Body of pancreas (tissue), 4 donors: Measurements from ENCODE around the gene CLK3. TPM values are rescaled to one million over a fixed set of nuclear protein-coding genes. Genes with fewer than 3 reads are reported as not detected.

Experiments used
- ATAC-seq: fragments of 150-250 bp; one replicate; pipeline ENCODE4 v1.9.1; 2016
- DNase-seq, 4 donors: peaks; one replicate each; pipeline ENCODE4 v3.0.0-alpha.2; 2019
- H3K27ac ChIP-seq, 4 donors: fragments of 200-600 bp; sonication (generic); 1 replicate in 3 of 4; 2 replicates in 1 of 4; pipeline versions ENCODE4 v1.5.1 to v1.6.1; 2016 to 2019; ENCODE audit warnings: mild to moderate bottlenecking in 1 of 4, mixed read lengths in 1 of 4, moderate library complexity in 1 of 4
- H3K27me3 ChIP-seq, 2 donors: fragments of 200-600 bp; sonication (generic); one replicate each; pipeline ENCODE4 v1.6.0; 2016; ENCODE audit warnings: mild to moderate bottlenecking in 1 of 2
- H3K36me3 ChIP-seq, 2 donors: fragments of 200-600 bp; sonication (generic); replicated peaks in 1 of 2; 2 replicates each; pipeline ENCODE4 v1.5.1; 2016; ENCODE audit warnings: low read depth in 2 of 2; ENCODE audit not compliant: insufficient read depth in 1 of 2
- H3K4me1 ChIP-seq: fragments of 200-600 bp; sonication (generic); one replicate; pipeline ENCODE4 v1.6.0; 2016
- H3K4me3 ChIP-seq, 2 donors: fragments of 200-600 bp; sonication (generic); 1 replicate in 1 of 2; 2 replicates in 1 of 2; pipeline ENCODE4 v1.5.1; 2016 to 2019
- H3K9me3 ChIP-seq, 3 donors: fragments of 200-600 bp; sonication (generic); 1 replicate in 2 of 3; 2 replicates in 1 of 3; pipeline ENCODE4 v1.5.1; 2016
- POLR2A ChIP-seq, 3 donors: fragments of 450-650 bp; IDR thresholded peaks; one replicate each; pipeline ENCODE4 v1.6.1; 2016; ENCODE audit warnings: antibody characterized with exemption in 3 of 3, mild to moderate bottlenecking in 2 of 3
- WGBS, 2 donors: methylation state at CpG; one replicate each; pipeline ENCODE4 v1.1.5; 2017; 5-methylcytosine and 5-hydroxymethylcytosine counted together
- intact Hi-C: fragments of 100-400 bp; cut with DNase I; formaldehyde crosslinking; loops from one replicate; pipeline ENCODE4 v1.15.1; 2023
- total RNA-seq, 2 donors: library from RNA; depleted of rRNA; stranded (reverse); fragments of >200 nt; gene quantifications; one replicate each; pipeline ENCODE4 v1.1.0, GENCODE V29; 2016
- TF ChIP-seq, protein P1 (sequence below), 7 experiments: fragments of 450-650 bp in 4 of 7; fragments of 200-600 bp in 3 of 7; sonication (generic) in 3 of 7; IDR thresholded peaks; one replicate each; pipeline ENCODE4 v1.5.1; 2016 to 2019; ENCODE audit warnings: antibody characterized with exemption in 7 of 7

CLK3 gene
- total RNA-seq, 2 donors from 2014 or later: 48.0 to 126 TPM

DNA sequence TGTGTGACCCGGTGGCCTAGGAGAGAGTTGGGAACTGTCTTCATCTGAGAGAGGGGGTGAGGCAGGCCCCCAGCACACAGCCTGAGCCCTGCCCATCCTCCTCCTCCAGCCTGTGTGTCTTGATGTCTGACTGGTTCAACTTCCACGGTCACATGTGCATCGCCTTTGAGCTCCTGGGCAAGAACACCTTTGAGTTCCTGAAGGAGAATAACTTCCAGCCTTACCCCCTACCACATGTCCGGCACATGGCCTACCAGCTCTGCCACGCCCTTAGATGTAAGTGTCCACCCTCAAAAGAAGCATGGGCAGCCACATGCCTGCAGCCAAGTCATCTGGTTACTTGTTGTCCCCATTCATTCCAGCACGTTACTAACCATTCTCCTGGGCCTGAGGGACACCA is 10.1 kb downstream of the CLK3 start:
- H3K4me1 ChIP-seq: peaks cover 7% of the 10 kb centered on the region
- ATAC-seq (no peak), DNase-seq (no peak)
- H3K27me3 ChIP-seq: no peaks in the 10 kb centered on the region
- intact Hi-C loops: loop anchor here (10.0 kb wide), 3 partner anchors 181 to 319 kb away; no protein-coding TSS in a partner anchor
- no peak overlapping the region for H3K4me3 ChIP-seq
- 75 to 85% methylated on average over 3 to 5 of the region's 6 CpGs for WGBS, 2 donors
- TF ChIP-seq, protein P1, sequence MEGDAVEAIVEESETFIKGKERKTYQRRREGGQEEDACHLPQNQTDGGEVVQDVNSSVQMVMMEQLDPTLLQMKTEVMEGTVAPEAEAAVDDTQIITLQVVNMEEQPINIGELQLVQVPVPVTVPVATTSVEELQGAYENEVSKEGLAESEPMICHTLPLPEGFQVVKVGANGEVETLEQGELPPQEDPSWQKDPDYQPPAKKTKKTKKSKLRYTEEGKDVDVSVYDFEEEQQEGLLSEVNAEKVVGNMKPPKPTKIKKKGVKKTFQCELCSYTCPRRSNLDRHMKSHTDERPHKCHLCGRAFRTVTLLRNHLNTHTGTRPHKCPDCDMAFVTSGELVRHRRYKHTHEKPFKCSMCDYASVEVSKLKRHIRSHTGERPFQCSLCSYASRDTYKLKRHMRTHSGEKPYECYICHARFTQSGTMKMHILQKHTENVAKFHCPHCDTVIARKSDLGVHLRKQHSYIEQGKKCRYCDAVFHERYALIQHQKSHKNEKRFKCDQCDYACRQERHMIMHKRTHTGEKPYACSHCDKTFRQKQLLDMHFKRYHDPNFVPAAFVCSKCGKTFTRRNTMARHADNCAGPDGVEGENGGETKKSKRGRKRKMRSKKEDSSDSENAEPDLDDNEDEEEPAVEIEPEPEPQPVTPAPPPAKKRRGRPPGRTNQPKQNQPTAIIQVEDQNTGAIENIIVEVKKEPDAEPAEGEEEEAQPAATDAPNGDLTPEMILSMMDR (IDR thresholded peaks at IDR 0.05): no peak
- no peak for TF ChIP-seq POLR2A (IDR thresholded peaks at IDR 0.05)
- no peak overlapping the region for H3K27ac ChIP-seq
- peaks cover 30 to 71% of the 10 kb centered on the region in 2 donors for H3K36me3 ChIP-seq
- no peaks in the 10 kb centered on the region for H3K9me3 ChIP-seq

GRCh38 chr15:74626336-74626735 is 10.7 kb downstream of the CLK3 start:
- no peaks in the 10 kb centered on the region for H3K9me3 ChIP-seq
- intact Hi-C loops: loop anchor here (10.0 kb wide), 3 partner anchors 182 to 318 kb away; no protein-coding TSS in a partner anchor
- H3K27ac ChIP-seq: no peak overlapping the region
- H3K4me3 ChIP-seq: no peak overlapping the region
- H3K4me1 ChIP-seq: peaks cover under 1% of the 10 kb centered on the region
- DNase-seq (no peak), ATAC-seq (no peak)
- TF ChIP-seq, protein P1 (IDR thresholded peaks at IDR 0.05): no peak
- no peak for TF ChIP-seq POLR2A (IDR thresholded peaks at IDR 0.05)
- WGBS, 2 donors: 85 to 90% methylated on average over 7 of the region's 7 CpGs
- H3K36me3 ChIP-seq: peaks cover 30 to 73% of the 10 kb centered on the region in 2 donors
- no peaks in the 10 kb centered on the region for H3K27me3 ChIP-seq

- ATAC-seq (no peak), DNase-seq (no peak)
- Histone ChIP-seq H3K36me3 (peaks cover 30 to 70% of the 10 kb centered on the region in 2 donors), H3K27me3 (no peaks in the 10 kb centered on the region), H3K4me3 (no peak overlapping the region), H3K9me3 (no peaks in the 10 kb centered on the region), H3K27ac (no peak overlapping the region), H3K4me1 (no peaks in the 10 kb centered on the region)
- intact Hi-C loops: loop anchor here (10.0 kb wide), 3 partner anchors 182 to 318 kb away; no protein-coding TSS in a partner anchor
- TF ChIP-seq, protein P1 (IDR thresholded peaks at IDR 0.05): no peak
- TF ChIP-seq POLR2A (IDR thresholded peaks at IDR 0.05): no peak
- WGBS, 2 donors: 79 to 85% methylated on average over 5 to 10 of the region's 10 CpGs
Observed at GRCh38 chr15:74626752-74627692, 11.4 kb downstream of the CLK3 start.

GRCh38 chr15:74627766-74628165 is 12.1 kb downstream of the CLK3 start:
- DNase-seq: no peak
- Histone ChIP-seq H3K27ac (no peak overlapping the region), H3K9me3 (no peaks in the 10 kb centered on the region), H3K4me1 (no peaks in the 10 kb centered on the region), H3K27me3 (no peaks in the 10 kb centered on the region), H3K36me3 (peaks cover 29 to 66% of the 10 kb centered on the region in 2 donors), H3K4me3 (no peak overlapping the region)
- WGBS, 2 donors: 83% methylated on average over 5 of the region's 5 CpGs; no CpG with 5 or more reads in 1 of the 2 donors
- no peak for TF ChIP-seq POLR2A (IDR thresholded peaks at IDR 0.05)
- TF ChIP-seq, protein P1 (IDR thresholded peaks at IDR 0.05): no peak
- intact Hi-C loops: loop anchor here (10.0 kb wide), 3 partner anchors 183 to 317 kb away; no protein-coding TSS in a partner anchor
- no peak for ATAC-seq
